GM19328 (cell line): ENCODE data around the gene CHRNA4.

Experiments used
- ATAC-seq: cut with Tn5 transposase; IDR thresholded peaks from one replicate; pipeline ENCODE4 v1.9.1; 2021; ENCODE audit warnings: mild to moderate bottlenecking, moderate library complexity; ENCODE audit not compliant: unreplicated experiment

CHRNA4 gene

DNA sequence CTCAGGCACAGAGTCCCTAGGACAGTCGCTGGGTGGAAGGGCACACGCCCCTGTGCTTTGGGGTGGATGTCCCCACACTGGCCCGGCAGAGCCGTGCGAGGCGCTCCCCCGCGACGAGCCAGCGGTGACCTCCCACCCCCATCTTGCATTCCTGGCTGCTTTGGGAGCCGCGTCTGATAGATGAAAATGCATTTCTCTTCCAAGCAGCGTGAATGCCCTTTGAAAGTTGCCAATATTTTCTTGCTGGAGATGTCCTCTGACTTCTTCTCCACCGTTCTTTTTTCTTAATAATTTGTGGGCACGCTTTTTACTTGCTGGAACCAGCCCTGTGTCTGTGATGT, 38.2 kb downstream of the CHRNA4 start:
- no peak for ATAC-seq

GRCh38 chr20:63322146-63322932, 38.8 kb downstream of the CHRNA4 start:
- ATAC-seq = no peak

GRCh38 chr20:63321148-63321831, 39.9 kb downstream of the CHRNA4 start:
- no peak for ATAC-seq

DNA sequence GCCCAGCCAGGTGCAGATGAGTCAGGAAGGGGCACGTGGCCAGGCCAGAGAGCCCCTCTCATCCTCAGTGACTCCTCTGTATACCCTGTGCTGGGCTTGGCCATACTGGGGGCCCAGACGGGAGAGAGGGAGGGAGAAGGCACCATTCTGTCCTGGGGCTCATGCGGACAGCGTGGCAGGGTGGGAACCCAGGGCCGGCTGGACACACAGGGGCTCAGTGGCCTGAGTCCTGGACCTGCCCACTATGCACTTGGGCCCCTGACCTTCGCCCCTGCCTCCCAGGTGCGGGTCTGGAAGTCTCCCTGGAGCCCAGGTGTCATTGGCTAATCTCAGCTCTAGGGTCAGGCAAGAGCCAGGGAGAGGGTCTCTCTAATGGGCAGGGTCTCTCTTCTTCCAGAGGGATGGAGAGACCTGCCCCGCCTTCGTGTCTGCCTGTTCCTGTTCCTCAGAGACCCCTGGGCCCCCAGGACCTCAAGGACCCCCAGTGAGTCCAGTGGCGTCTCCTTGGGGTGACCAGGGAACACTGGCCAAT, 40.5 kb downstream of the CHRNA4 start:
- ATAC-seq = no peak

DNA sequence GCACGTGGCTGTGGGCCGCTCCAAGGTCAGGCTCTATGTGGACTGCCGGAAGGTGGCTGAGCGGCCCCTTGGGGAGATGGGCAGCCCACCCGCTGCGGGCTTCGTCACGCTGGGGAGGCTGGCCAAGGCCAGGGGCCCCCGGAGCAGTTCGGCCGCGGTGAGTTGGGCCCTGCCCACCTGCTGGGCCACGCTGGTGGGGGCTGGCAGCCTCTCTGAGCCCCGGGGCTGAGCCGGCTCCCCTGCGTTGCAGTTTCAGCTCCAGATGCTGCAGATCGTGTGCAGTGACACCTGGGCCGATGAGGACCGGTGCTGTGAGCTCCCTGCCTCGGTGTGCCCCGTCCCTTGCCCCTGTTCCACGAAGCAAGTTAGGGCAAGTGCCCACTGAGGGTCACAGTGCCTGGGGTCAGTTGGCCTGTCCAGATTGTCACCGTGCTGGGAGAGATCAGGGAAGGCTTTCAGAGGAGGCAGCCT, 41.1 kb downstream of the CHRNA4 start:
- no peak for ATAC-seq

DNA sequence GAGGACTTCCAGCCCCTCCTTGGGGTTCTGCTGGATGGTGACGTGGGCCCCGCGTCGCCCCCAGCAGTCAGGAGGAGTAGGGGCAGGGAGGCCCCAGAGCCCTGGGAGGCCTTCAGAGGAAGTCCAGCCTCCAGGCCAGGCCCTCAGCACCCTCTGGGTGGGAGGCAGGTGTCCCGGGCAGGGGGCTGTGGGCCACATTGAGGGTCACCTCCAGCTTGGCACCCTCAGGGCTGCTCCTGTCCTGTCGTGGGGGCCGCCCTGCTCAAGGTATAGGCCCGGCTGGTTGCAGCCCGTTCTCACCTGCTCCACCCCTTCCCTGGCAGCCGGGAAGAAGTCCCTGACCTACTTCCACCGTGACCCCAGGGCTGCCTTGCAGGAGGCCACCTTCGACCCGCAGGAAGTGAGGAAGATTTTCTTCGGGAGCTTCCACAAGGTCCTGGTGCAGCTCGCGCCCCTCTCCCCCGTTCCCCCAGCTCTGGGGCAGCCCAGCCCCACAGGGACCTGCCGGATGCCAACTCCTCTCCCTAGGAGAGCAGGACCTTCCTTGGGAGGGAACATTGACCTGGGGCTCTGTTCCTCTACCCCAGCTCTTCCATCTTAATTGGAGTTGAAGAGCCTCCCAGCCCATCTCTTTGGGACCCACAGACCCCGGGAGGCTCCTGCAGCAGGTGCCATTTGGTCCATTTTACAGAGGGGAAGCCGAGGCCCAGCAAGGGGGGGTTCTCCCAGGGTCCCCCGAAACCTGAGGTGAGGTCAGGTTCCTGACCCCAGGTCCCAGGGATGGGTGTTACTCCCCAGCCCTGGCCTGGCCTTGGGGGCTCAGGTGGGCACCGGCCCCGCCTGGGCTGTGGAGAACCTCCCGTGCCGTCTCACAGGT, 41.7 kb downstream of the CHRNA4 start:
- no peak for ATAC-seq

DNA sequence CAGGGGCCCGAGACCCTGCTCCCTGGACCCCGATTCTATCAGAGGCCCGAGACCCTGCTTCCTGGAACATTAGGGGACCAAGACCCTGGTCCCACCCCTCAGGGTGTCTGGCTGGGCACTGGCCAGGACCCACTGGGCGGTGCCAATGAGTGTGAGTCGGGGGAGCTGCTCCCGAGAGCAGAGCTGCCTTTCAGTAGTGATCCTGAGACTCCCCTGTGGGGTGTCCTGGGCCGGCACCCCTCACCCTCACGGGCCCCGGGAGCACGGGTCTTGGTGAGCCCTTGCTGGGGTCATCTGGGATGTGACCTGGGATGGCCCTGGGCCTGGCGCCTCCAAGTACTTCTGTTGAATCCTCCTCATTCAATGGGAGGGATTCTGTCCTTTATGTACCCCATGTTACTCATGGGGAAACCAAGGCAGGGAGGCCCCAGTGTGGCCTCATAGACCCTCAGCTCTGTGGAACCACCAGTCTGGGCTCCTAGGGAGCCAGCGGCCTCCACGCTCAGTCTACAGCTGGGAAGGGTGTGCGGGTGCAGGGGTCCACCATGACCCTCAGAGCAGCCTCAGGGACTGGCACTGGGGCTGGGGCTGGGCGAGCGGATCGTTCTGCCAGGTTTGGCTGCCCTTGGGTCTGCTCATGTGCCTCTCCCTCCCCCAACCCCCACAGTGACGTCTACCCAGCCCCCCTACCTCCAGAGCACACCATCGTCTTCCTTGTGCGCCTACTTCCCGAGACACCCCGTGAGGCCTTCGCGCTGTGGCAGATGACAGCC, 42.6 kb downstream of the CHRNA4 start:
- ATAC-seq = no peak

DNA sequence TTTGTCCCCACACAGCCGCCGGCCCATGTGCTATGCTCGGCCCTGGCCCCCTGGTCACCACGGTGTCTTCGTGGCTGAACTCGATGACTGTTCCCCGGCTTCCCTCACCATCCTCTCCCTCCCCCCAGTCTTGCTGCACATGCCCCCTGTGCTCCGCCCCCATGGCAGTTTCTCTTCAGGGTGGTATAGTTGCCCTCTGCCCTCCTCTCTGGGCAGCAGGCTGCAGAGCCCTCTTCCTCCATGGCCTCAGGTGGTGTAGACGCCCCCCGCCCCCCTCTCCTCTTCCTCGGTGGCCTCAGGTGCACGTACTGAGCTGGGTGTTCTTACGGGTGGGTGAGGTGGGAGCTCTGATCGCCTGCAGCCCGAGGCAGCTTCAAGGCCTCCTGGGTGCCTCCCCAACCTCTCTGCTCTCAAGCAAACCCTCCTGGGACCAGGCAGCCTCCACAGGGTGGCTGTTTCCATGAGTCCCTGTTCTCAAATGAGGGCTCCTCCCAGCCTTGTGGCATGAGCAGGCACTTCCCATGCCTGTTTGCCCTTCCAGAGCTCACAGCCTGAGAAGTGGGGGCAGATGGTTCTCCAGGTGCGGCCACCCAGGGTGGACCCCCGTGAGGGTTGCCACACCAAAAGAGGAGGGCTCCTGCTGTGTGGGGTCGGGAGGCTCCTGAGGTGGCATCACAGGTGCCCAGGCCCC, 43.4 kb downstream of the CHRNA4 start:
- no peak for ATAC-seq

DNA sequence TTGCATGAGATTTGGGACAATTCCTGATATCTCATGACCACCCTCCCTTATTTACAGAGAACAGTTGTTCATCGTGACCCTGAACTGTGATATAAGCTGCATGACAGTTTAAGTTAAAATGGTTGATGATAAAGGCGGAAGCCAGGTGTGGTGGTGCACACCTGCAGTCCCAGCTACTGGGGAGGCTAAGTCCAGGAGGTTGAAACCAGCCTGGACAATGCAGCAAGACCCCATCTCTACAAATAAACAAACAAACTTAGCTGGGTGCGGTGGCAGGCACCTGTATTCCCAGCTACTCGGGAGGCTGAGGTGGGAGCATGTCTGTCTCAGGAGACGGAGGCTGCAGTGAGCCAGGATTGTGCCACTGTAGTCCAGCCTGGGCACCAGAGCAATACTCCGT, 44.1 kb downstream of the CHRNA4 start:
- no peak for ATAC-seq

DNA sequence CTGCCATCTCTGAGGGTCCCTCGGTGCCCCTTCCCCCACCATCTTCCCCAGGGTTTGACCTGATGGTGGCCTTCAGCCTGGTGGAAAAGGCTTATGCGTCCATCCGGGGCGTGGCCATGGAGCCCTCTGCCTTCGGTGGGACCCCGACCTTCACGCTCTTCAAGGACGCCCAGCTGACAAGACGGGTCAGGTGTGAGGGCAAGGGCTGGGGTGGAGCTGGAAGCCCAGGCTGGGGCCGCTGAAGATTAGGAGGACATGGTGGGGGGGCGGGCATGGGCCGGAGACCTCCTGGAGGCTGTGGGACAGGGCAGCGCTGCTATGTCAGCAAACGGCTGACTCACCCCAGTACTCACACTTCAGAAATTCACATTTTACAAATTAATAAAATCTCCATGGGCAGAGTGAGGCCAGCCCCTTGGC, 44.6 kb downstream of the CHRNA4 start:
- ATAC-seq = no peak

- ATAC-seq = no peak
These were observed 45.2 kb downstream of the CHRNA4 start for GRCh38 chr20:63315731-63316491.

DNA sequence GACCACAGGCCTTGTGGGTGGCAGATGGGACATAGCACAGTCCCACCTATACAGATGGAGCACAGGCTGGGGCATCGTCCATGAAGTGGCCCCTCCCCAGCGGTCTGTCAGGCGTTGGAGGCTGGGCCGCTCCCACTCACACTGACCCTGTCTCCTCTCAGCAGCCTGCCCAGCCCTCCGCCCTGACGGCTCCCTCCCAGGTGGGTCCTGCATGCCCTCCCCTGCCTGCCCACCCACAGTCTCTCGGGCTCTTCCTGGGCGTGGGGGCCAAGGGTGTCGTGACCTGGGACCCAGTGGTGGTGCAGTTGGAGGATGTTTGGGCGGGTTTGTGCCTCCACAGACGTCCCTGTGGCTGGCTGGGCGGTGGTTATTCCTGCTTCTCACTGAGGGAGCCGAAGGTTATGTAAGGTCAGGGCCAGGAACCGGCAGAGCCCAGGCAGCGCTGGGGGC, 45.9 kb downstream of the CHRNA4 start:
- ATAC-seq = no peak

GRCh38 chr20:63314566-63315239, 46.4 kb downstream of the CHRNA4 start:
- ATAC-seq = no peak

DNA sequence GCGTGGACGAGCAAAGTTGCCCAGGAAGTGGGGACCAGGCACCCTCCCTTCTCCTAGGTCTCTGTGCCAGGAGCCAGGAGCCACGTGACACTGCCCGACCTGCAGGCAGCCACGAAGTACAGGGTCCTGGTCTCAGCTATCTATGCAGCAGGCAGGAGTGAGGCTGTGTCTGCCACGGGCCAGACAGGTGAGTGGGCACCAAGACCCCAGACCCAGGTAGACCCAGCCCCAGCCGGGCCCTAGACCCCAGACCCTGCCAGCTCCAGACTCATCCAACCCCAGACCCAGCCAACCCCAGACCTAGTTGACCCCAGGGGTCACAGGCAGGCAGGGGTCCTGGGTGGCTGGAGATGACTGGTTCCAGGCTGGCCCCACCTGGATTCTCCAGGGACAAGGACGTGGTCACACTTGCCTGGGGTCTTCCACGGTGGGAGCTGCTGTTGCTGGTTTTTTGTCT, 47.1 kb downstream of the CHRNA4 start:
- ATAC-seq = no peak

GRCh38 chr20:63313349-63314014, 47.7 kb downstream of the CHRNA4 start:
- no peak for ATAC-seq

- ATAC-seq = no peak
These were observed 48.3 kb downstream of the CHRNA4 start for GRCh38 chr20:63312690-63313348.

- no peak for ATAC-seq
These were observed 48.9 kb downstream of the CHRNA4 start for GRCh38 chr20:63312273-63312672.
